ENCODE measurements around the gene KLRG1. TPM values are rescaled to one million over a fixed set of nuclear protein-coding genes. Genes with fewer than 3 reads are reported as not detected.

Gene KLRG1
- total RNA-seq, 1 experiment from 2014 or later = 2.1 TPM

- Histone ChIP-seq H3K27ac (ENCODE audit: insufficient read length, low read depth, low read length) (peak within 1 kb of the TSS; percentile 73), H3K14ac (ENCODE audit: insufficient read depth, low read length) (peak within 1 kb of the TSS; percentile 97), H3K18ac (ENCODE audit: insufficient read length, low read depth, low read length) (peak within 1 kb of the TSS; percentile 96), H4K5ac (ENCODE audit: insufficient read length, low read depth, low read length) (no peak within 1 kb of the TSS), H3K4me2 (ENCODE audit: insufficient read depth, insufficient read length, low read length) (peak within 1 kb of the TSS; percentile 98), H3K79me2 (ENCODE audit: insufficient read depth, low read length) (peaks cover 14% of the 10 kb centered on the region), H3K27me3 (ENCODE audit: insufficient read depth, low read length) (no peaks in the 10 kb centered on the region), H2BK120ac (ENCODE audit: low read depth, low read length, poor library complexity, severe bottlenecking) (peak within 1 kb of the TSS; percentile 64), H3K23me2 (ENCODE audit: insufficient read length, low read depth, low read length, poor library complexity, severe bottlenecking) (peaks cover 14% of the 10 kb centered on the region), H3K9me3 (ENCODE audit: control insufficient read depth, low read depth, low read length) (peaks cover 18% of the 10 kb centered on the region), H4K20me1 (ENCODE audit: control insufficient read depth, insufficient read depth, insufficient read length) (no peaks in the 10 kb centered on the region), H4K8ac (replicated peaks; ENCODE audit: insufficient read length, low read depth, low read length) (no peak within 1 kb of the TSS), H3K56ac (ENCODE audit: insufficient read length, low read depth, low read length) (no peak within 1 kb of the TSS), H2BK5ac (ENCODE audit: insufficient read length, low read length) (no peak within 1 kb of the TSS), H2BK12ac (ENCODE audit: insufficient read length, low read depth, low read length) (no peak within 1 kb of the TSS), H4K91ac (ENCODE audit: insufficient read length, low read depth, low read length) (no peak within 1 kb of the TSS), H2BK20ac (ENCODE audit: low read depth, low read length, poor library complexity, severe bottlenecking) (no peak within 1 kb of the TSS), H3K79me1 (ENCODE audit: insufficient read depth, low read depth, low read length, poor library complexity, severe bottlenecking) (peaks cover 5% of the 10 kb centered on the region), H3T11ph (ENCODE audit: low read length) (peak within 1 kb of the TSS; percentile 54), H3K4ac (ENCODE audit: low read depth, low read length) (no peak within 1 kb of the TSS), H3K23ac (ENCODE audit: insufficient read length, low read depth, low read length) (no peak within 1 kb of the TSS), H3K4me1 (ENCODE audit: insufficient read depth, low read length) (no peaks in the 10 kb centered on the region), H3K9ac (ENCODE audit: extremely low read depth, insufficient read length, low read length) (peak within 1 kb of the TSS; percentile 87), H2BK15ac (ENCODE audit: low read depth, low read length) (no peak within 1 kb of the TSS), H2AK5ac (ENCODE audit: insufficient read length, low read length) (no peak within 1 kb of the TSS), H2AFZ (ENCODE audit: low read length) (no peak within 1 kb of the TSS)
- peaks cover 12 to 19% of the 10 kb centered on the region in 2 experiments for H3K4me1 Mint-ChIP-seq
- TF ChIP-seq CTCF (conservative IDR thresholded peaks at IDR 0.05) = peak; percentile 61
- H3K27me3 Mint-ChIP-seq (ENCODE audit: low read depth) = no peaks in the 10 kb centered on the region; the same call in 1 of the 2 replicates
- H3K9me3 Mint-ChIP-seq = peaks cover 12 to 13% of the 10 kb centered on the region in 2 experiments
- peak; percentile 98 for DNase-seq
- H3K36me3 Mint-ChIP-seq (ENCODE audit: insufficient read depth in 1 of 3, low read depth in 3 of 3) = peaks cover 17 to 51% (median 43%) of the 10 kb centered on the region in 3 experiments
- peak within 1 kb of the TSS; percentile 98 to 99 for H3K4me3 Mint-ChIP-seq
- peak within 1 kb of the TSS; percentile 97 to 99 (median 97) for H3K27ac Mint-ChIP-seq
- no CpG with 5 or more reads among the region's 66 CpGs for WGBS (ENCODE audit: extremely low coverage, insufficient read length, low lambda C conversion rate)
Measured at GRCh38 chr12:8949342-8950220, 39.8 kb upstream of the KLRG1 start, which contains the start of gene M6PR. TSS of gene M6PR (minus strand) at chr12:8949645. CDS start at chr12:8946404, 3,241 bp downstream.
